HCT116 (cell line): ENCODE data around the gene GJD2. TPM values are rescaled to one million over a fixed set of nuclear protein-coding genes. Genes with fewer than 3 reads are reported as not detected.

ENCODE experiments used
- ATAC-seq: fragments of 200-7000 bp; cut with Tn5 transposase; 2 replicates; pipeline ENCODE4 v1.9.1; 2020; ENCODE audit warnings: mild to moderate bottlenecking, moderate library complexity
- BruUV-seq: library from RNA; stranded (reverse); fragments of 400-500 nt; replicated peaks from 2 replicates; lab custom pipeline; 2021; lab: Mats Ljungman, UMichigan
- CTCF ChIA-PET: fragments of 300-600 bp; sonication (Branson Sonifier 250); formaldehyde crosslinking; loops from one replicate; lab custom pipeline; 2021; ENCODE audit warnings: antibody characterized with exemption; lab: Charles Lee
- POLR2A ChIA-PET: fragments of 300-600, 350-600 bp; sonication (Branson Sonifier 250); formaldehyde crosslinking; loops from one replicate; lab custom pipeline; 2021; ENCODE audit warnings: antibody characterized with exemption; lab: Charles Lee
- RAD21 ChIA-PET, 2 experiments: fragments of 300-600 bp; sonication (Branson Sonifier 250); formaldehyde crosslinking; loops; one replicate each; lab custom pipeline; 2023; ENCODE audit warnings: low total read pairs in 2 of 2; ENCODE audit not compliant: uncharacterized antibody in 2 of 2, unreplicated experiment in 2 of 2, low non-redundant PET in 1 of 2; lab: Charles Lee
- DNase-seq: peaks from one replicate; pipeline ENCODE4 v3.0.0-alpha.2; 2010; ENCODE audit warnings: low read depth, low spot score
- H2AFZ ChIP-seq: fragments of 200-600 bp; shearing (Covaris generic), sonication (generic); 2 replicates; pipeline ENCODE4 v1.6.1; 2017; ENCODE audit warnings: low read depth, mixed run types, mixed read lengths, antibody characterized with exemption, low read length; ENCODE audit not compliant: poor library complexity, severe bottlenecking
- H3K27ac ChIP-seq: 2 replicates; pipeline ENCODE4 v1.5.1; 2012; ENCODE audit warnings: low read depth, low read length
- H3K27me3 ChIP-seq: fragments of 200-600 bp; sonication (generic); 2 replicates; pipeline ENCODE4 v1.6.1; 2016; ENCODE audit warnings: mixed run types, low read length, mixed read lengths; ENCODE audit not compliant: insufficient read depth
- H3K36me3 ChIP-seq, 2 experiments: fragments of 200-500 bp in 1 of 2; fragments of 200-600 bp in 1 of 2; sonication (Bioruptor generic) in 1 of 2; sonication (generic) in 1 of 2; 2 replicates each; pipeline versions ENCODE4 v1.5.1 to v1.6.1; 2014 to 2016; ENCODE audit warnings: low read length in 2 of 2, inconsistent platforms in 1 of 2, mixed read lengths in 1 of 2, mixed run types in 1 of 2; ENCODE audit not compliant: insufficient read depth in 2 of 2, control insufficient read depth in 1 of 2
- H3K4me1 ChIP-seq, 2 experiments: fragments of 200-600 bp in 1 of 2; sonication (generic) in 1 of 2; 2 replicates each; pipeline versions ENCODE4 v1.5.1 to v1.6.1; 2012 to 2017; ENCODE audit warnings: low read length in 2 of 2, inconsistent platforms in 1 of 2, mild to moderate bottlenecking in 1 of 2, mixed read lengths in 1 of 2, mixed run types in 1 of 2, moderate library complexity in 1 of 2; ENCODE audit not compliant: insufficient read depth in 2 of 2, control insufficient read depth in 1 of 2
- H3K4me2 ChIP-seq: fragments of 200-600 bp; sonication (generic); 2 replicates; pipeline ENCODE4 v1.6.1; 2017; ENCODE audit warnings: mixed run types, low read length, mixed read lengths
- H3K4me3 ChIP-seq, 2 experiments: fragments of 200-600 bp in 1 of 2; sonication (generic) in 1 of 2; replicated peaks in 1 of 2; 2 replicates each; pipeline ENCODE4 v1.5.1; 2011 to 2016; ENCODE audit warnings: low read length in 2 of 2, control low read depth in 1 of 2, low read depth in 1 of 2, mild to moderate bottlenecking in 1 of 2, mixed read lengths in 1 of 2, mixed run types in 1 of 2
- H3K79me2 ChIP-seq: fragments of 200-600 bp; sonication (generic); 2 replicates; pipeline ENCODE4 v1.6.1; 2017; ENCODE audit warnings: mild to moderate bottlenecking, mixed run types, low read length, moderate library complexity, mixed read lengths; ENCODE audit not compliant: insufficient read depth
- H3K9ac ChIP-seq: fragments of 200-600 bp; sonication (generic); 2 replicates; pipeline ENCODE4 v1.6.1; 2016; ENCODE audit warnings: low read length, mixed read lengths
- H3K9me2 ChIP-seq: fragments of 200-600 bp; sonication (generic), shearing (Covaris generic); 2 replicates; pipeline ENCODE4 v1.6.1; 2017; ENCODE audit warnings: mixed run types, mild to moderate bottlenecking, moderate library complexity; ENCODE audit not compliant: insufficient read depth
- H3K9me3 ChIP-seq, 2 experiments: fragments of 200-500 bp in 1 of 2; fragments of 200-600 bp in 1 of 2; sonication (Bioruptor generic) in 1 of 2; sonication (generic) in 1 of 2; 2 replicates each; pipeline ENCODE4 v1.6.1; 2014 to 2017; ENCODE audit warnings: low read length in 2 of 2, mixed read lengths in 2 of 2, inconsistent platforms in 1 of 2, low read depth in 1 of 2, mild to moderate bottlenecking in 1 of 2, mixed run types in 1 of 2, moderate library complexity in 1 of 2; ENCODE audit not compliant: control insufficient read depth in 1 of 2, insufficient read depth in 1 of 2
- H4K20me1 ChIP-seq: fragments of 200-600 bp; sonication (generic), shearing (Covaris generic); 2 replicates; pipeline ENCODE4 v1.6.1; 2017; ENCODE audit warnings: mixed run types, mild to moderate bottlenecking, moderate library complexity; ENCODE audit not compliant: insufficient read depth
- ATF3 ChIP-seq: IDR thresholded peaks from 2 replicates; pipeline ENCODE4 v1.6.1; 2012
- CBX3 ChIP-seq: IDR thresholded peaks from 2 replicates; pipeline ENCODE4 v1.6.1; 2012; ENCODE audit warnings: low read depth
- CEBPB ChIP-seq: IDR thresholded peaks from 2 replicates; pipeline ENCODE4 v1.6.1; 2012; ENCODE audit warnings: low read depth
- CTCF ChIP-seq, 3 experiments: fragments of 200-600 bp in 1 of 3; sonication (generic) in 1 of 3; IDR thresholded peaks in 2 of 3; conservative IDR thresholded peaks in 1 of 3; 2 replicates each; pipeline ENCODE4 v1.5.1; 2012 to 2017; ENCODE audit warnings: low read depth in 2 of 3, low read length in 2 of 3, antibody characterized with exemption in 1 of 3, borderline replicate concordance in 1 of 3, control low read depth in 1 of 3, mild to moderate bottlenecking in 1 of 3, mixed read lengths in 1 of 3, mixed run types in 1 of 3, moderate library complexity in 1 of 3; ENCODE audit not compliant: insufficient read depth in 1 of 3
- ELF1 ChIP-seq: IDR thresholded peaks from 2 replicates; pipeline ENCODE4 v1.6.1; 2012; ENCODE audit warnings: low read depth, borderline replicate concordance
- EZH2 ChIP-seq: fragments of 200-600 bp; sonication (generic); IDR thresholded peaks from 2 replicates; pipeline ENCODE4 v1.6.1; 2017; ENCODE audit warnings: antibody characterized with exemption, mixed run types
- EZH2phosphoT487 ChIP-seq: fragments of 200-600 bp; IDR thresholded peaks from 2 replicates; pipeline ENCODE4 v1.6.1; 2018; ENCODE audit warnings: antibody characterized with exemption, borderline replicate concordance
- JUND ChIP-seq: IDR thresholded peaks from 2 replicates; pipeline ENCODE4 v1.6.1; 2012
- MAX ChIP-seq: IDR thresholded peaks from 2 replicates; pipeline ENCODE4 v1.6.1; 2012
- POLR2A ChIP-seq: IDR thresholded peaks from 2 replicates; pipeline ENCODE4 v1.7.0; 2011; ENCODE audit warnings: borderline replicate concordance; ENCODE audit not compliant: insufficient read depth, insufficient read length; ENCODE audit errors: extremely low read depth
- POLR2AphosphoS5 ChIP-seq: IDR thresholded peaks from 2 replicates; pipeline ENCODE4 v1.6.1; 2011; ENCODE audit warnings: mild to moderate bottlenecking, low read depth, low read length, moderate library complexity
- RAD21 ChIP-seq: IDR thresholded peaks from 2 replicates; pipeline ENCODE4 v1.6.1; 2012; ENCODE audit warnings: low read depth, mild to moderate bottlenecking
- REST ChIP-seq: IDR thresholded peaks from 2 replicates; pipeline ENCODE4 v1.6.1; 2012; ENCODE audit warnings: low read depth
- SIN3A ChIP-seq: IDR thresholded peaks from 2 replicates; pipeline ENCODE4 v1.6.1; 2012; ENCODE audit warnings: low read depth
- SP1 ChIP-seq: IDR thresholded peaks from 2 replicates; pipeline ENCODE4 v1.6.1; 2012; ENCODE audit warnings: low read depth
- SRF ChIP-seq: IDR thresholded peaks from 2 replicates; pipeline ENCODE4 v1.6.1; 2012; ENCODE audit warnings: low read depth
- YY1 ChIP-seq: IDR thresholded peaks from 2 replicates; pipeline ENCODE4 v1.6.1; 2011; ENCODE audit warnings: low read length, low read depth, moderate library complexity, mild to moderate bottlenecking; ENCODE audit not compliant: insufficient replicate concordance; ENCODE audit errors: extremely low read depth
- ZBTB33 ChIP-seq: IDR thresholded peaks from 2 replicates; pipeline ENCODE4 v1.6.1; 2011; ENCODE audit warnings: mild to moderate bottlenecking, low read length, moderate library complexity; ENCODE audit not compliant: insufficient replicate concordance; ENCODE audit errors: extremely low read depth
- ZFX ChIP-seq: fragments of 450-650 bp; IDR thresholded peaks from 2 replicates; pipeline ENCODE4 v1.6.1; 2017
- ZNF274 ChIP-seq: fragments of 200-500 bp; sonication (Bioruptor generic); IDR thresholded peaks from 2 replicates; pipeline ENCODE4 v1.6.1; 2014; ENCODE audit warnings: mild to moderate bottlenecking, low read depth, low read length, inconsistent platforms
- intact Hi-C: fragments of 100-400 bp; cut with micrococcal nuclease; formaldehyde crosslinking; loops from 2 replicates; pipeline ENCODE4 v1.10.0; 2022
- total RNA-seq: library from RNA; stranded (reverse); gene quantifications from one replicate; pipeline ENCODE4 v1.2.1, GENCODE V29; 2021; ENCODE audit not compliant: unreplicated experiment

GJD2 gene
- total RNA-seq, 1 experiment from 2014 or later = not detected

GRCh38 chr15:34769711-34770110 is 14.9 kb upstream of the GJD2 start:
- Histone ChIP-seq H3K4me3 (no peak overlapping the region), H3K4me2 (no peak overlapping the region), H4K20me1 (no peaks in the 10 kb centered on the region), H3K9me3 (no peaks in the 10 kb centered on the region), H3K9me2 (no peaks in the 10 kb centered on the region), H3K79me2 (no peaks in the 10 kb centered on the region), H3K27ac (no peak overlapping the region), H2AFZ (no peak overlapping the region), H3K36me3 (no peaks in the 10 kb centered on the region), H3K4me1 (no peaks in the 10 kb centered on the region), H3K9ac (no peak overlapping the region), H3K27me3 (peaks cover 60% of the 10 kb centered on the region)
- BruUV-seq = no TSS peak
- no peak for DNase-seq
- RAD21 ChIA-PET = no interaction called here
- TF ChIP-seq EZH2 = no peak
- TF ChIP-seq EZH2phosphoT487 = no peak
- no peak for TF ChIP-seq POLR2AphosphoS5
- no peak for TF ChIP-seq RAD21
- TF ChIP-seq SRF = no peak
- TF ChIP-seq CEBPB = no peak
- no peak for TF ChIP-seq SP1
- TF ChIP-seq ZFX = no peak
- TF ChIP-seq POLR2A = no peak
- no peak for TF ChIP-seq MAX
- no peak for TF ChIP-seq ZBTB33
- TF ChIP-seq YY1 = no peak
- no peak for TF ChIP-seq REST
- no peak for TF ChIP-seq CTCF (IDR thresholded peaks at IDR 0.05 in 2 of 3, conservative IDR thresholded peaks at IDR 0.05 in 1 of 3; ENCODE audit: borderline replicate concordance in 1 of 3, insufficient read depth in 1 of 3, low read depth in 2 of 3, low read length in 2 of 3)
- TF ChIP-seq ELF1 = no peak
- TF ChIP-seq ATF3 = no peak
- no peak for TF ChIP-seq ZNF274
- no peak for TF ChIP-seq CBX3
- no peak for TF ChIP-seq SIN3A
- no peak for TF ChIP-seq JUND
- POLR2A ChIA-PET = no interaction called here
- no peak for ATAC-seq
- intact Hi-C loops = loop anchor here (5.0 kb wide), 1 partner anchor 48 kb away; no protein-coding TSS in a partner anchor
- CTCF ChIA-PET = no interaction called here
